ENCODE data around the gene HAPLN2. TPM values are rescaled to one million over a fixed set of nuclear protein-coding genes. Genes with fewer than 3 reads are reported as not detected.

The HAPLN2 gene
- total and polyA plus RNA-seq, 2 of the 8 experiments (the other 6 are each of a cell fraction or from before 2014, with no cell fraction given), result 0.19 to 0.51 TPM

DNA sequence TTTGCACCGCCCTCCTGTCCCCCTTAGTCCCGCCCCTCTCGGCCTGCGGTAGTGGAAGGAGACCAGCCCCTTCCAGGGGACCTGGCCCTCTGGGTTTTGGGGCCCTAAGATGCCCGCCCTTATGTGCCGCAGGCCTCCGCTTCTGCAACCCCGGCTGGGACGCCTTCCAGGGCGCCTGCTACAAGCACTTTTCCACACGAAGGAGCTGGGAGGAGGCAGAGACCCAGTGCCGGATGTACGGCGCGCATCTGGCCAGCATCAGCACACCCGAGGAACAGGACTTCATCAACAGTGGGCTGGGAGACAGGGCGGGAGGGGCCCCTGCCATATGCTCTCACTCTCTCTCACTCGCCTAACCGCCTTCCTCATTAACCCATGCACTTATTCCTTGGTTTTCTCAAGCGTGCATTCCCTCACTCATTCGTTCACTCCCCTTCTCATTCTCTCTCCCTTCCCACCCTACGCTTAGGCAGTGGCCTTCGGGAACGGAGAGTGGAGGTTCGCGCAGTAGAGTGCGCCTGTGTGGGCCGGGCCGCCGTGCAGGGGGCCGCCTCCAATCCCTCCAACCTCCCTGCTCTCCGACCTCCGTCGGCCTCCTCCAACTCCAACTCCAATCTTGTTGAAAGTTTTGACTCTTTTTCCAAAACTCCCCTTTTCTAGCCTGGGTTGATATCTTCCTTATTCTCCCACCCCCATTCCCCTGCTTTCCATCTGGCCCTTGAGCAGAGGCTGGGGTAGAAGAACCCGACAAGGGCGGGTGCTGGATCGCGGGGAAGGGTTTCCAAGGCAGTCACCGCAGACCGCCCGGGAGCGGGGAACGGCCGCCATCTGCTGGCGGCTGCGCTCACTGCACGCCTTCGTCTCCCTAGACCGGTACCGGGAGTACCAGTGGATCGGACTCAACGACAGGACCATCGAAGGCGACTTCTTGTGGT is 37.9 kb downstream of the HAPLN2 start (continued):
- TF ChIP-seq CBX5 (IDR thresholded peaks at IDR 0.05; ENCODE audit: low read depth, low read length), result no peak
- no peak for TF ChIP-seq FOSL1 (IDR thresholded peaks at IDR 0.05; ENCODE audit: insufficient read depth, low read depth, low read length)
- TF ChIP-seq GABPA (IDR thresholded peaks at IDR 0.05; ENCODE audit: borderline replicate concordance, insufficient read depth, low read length), result no peak
- no peak for TF ChIP-seq ZNF274 (IDR thresholded peaks at IDR 0.05; ENCODE audit: borderline replicate concordance, extremely low read depth, low read length)
- no peak for TF ChIP-seq CHD2 (IDR thresholded peaks at IDR 0.05; ENCODE audit: low read length)
- no peak for TF ChIP-seq EP300 (IDR thresholded peaks at IDR 0.05; ENCODE audit: borderline replicate concordance in 1 of 2, low read depth in 2 of 2, low read length in 2 of 2)
- TF ChIP-seq SUZ12 (IDR thresholded peaks at IDR 0.05; ENCODE audit: low read length), result peak; percentile 41; the same call in 1 of the 2 replicates
- TF ChIP-seq TEAD4 (IDR thresholded peaks at IDR 0.05; ENCODE audit: low read depth, low read length), result no peak
- no peak for TF ChIP-seq YY1 (IDR thresholded peaks at IDR 0.05; ENCODE audit: low read depth, low read length)
- no peak for TF ChIP-seq CBX8 (IDR thresholded peaks at IDR 0.05; ENCODE audit: borderline replicate concordance, low read depth, low read length)
- no peak for TF ChIP-seq CHD1 (IDR thresholded peaks at IDR 0.05; ENCODE audit: low read depth, low read length)
- TF ChIP-seq POU5F1 (IDR thresholded peaks at IDR 0.05; ENCODE audit: low read depth, low read length), result no peak
- no peak for TF ChIP-seq CEBPB (IDR thresholded peaks at IDR 0.05; ENCODE audit: low read depth, low read length)
- TF ChIP-seq EZH2 (IDR thresholded peaks at IDR 0.05; ENCODE audit: low read depth, low read length, severe bottlenecking), result peak; percentile 67
- no peak for TF ChIP-seq TAF7 (optimal IDR thresholded peaks at IDR 0.05; ENCODE audit: borderline replicate concordance, low read depth, low read length)
- no peak for TF ChIP-seq RNF2 (IDR thresholded peaks at IDR 0.05; ENCODE audit: borderline replicate concordance, low read depth, low read length, missing control alignments, poor library complexity, severe bottlenecking)
- TF ChIP-seq RAD21 (IDR thresholded peaks at IDR 0.05 in 1 of 2, conservative IDR thresholded peaks at IDR 0.05 in 1 of 2; ENCODE audit: low read depth in 2 of 2, low read length in 2 of 2), result peak; percentile 92 to 94
- TF ChIP-seq SIX5 (IDR thresholded peaks at IDR 0.05; ENCODE audit: low read depth, low read length), result no peak
- TF ChIP-seq KDM1A (IDR thresholded peaks at IDR 0.05; ENCODE audit: borderline replicate concordance, low read length), result no peak
- TF ChIP-seq CREB1 (IDR thresholded peaks at IDR 0.05), result peak; percentile 30; the same call in 1 of the 2 replicates
- no peak for TF ChIP-seq RBBP5 (IDR thresholded peaks at IDR 0.05; ENCODE audit: borderline replicate concordance, low read depth, low read length)
- TF ChIP-seq TCF12 (IDR thresholded peaks at IDR 0.05; ENCODE audit: low read depth, low read length), result no peak
- TF ChIP-seq JUND (IDR thresholded peaks at IDR 0.05; ENCODE audit: low read length), result no peak
- TF ChIP-seq BACH1 (IDR thresholded peaks at IDR 0.05; ENCODE audit: low read length), result no peak

Data from H1 (cell line).